GM18868 (cell line): ENCODE data around the gene IL12RB1.

Source experiments
- ATAC-seq: cut with Tn5 transposase; IDR thresholded peaks from one replicate; pipeline ENCODE4 v1.9.1; 2021; ENCODE audit warnings: mild to moderate bottlenecking, moderate library complexity; ENCODE audit not compliant: unreplicated experiment

The IL12RB1 gene

DNA sequence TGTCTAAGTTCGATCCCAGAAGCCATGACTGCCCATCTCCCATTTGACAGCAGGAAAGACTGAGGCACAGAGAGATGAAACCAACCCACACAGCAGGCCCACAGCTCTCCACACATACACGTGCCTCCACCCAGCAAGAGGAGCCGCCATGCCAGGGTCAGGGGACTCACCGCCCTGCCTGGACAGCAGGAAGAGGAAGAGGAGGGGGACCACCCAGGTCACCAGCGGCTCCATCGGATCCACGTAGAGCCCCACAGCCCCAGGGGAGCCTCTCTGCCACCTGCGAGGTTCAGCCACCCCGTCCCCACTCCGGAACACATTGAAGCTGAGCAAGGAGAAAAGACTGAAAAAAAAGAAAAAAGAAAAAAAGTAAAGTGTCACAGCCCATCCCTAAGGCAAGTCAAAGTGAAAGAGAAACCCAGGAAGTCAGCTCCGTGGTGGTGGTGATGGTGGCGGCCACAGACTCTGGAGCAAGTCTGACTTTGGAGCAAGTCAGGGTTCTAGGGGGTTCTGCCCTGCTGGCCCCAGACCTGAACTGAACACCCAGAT is at the start of gene IL12RB1:
Gene IL12RB1, minus strand, starts transcription at position 345 of the 549 bp plus-strand sequence. Its CDS starts 111 bp downstream, at position 234.
- no peak for ATAC-seq

GRCh38 chr19:18135712-18136584 is 49.2 kb upstream of the IL12RB1 start:
- no peak for ATAC-seq

DNA sequence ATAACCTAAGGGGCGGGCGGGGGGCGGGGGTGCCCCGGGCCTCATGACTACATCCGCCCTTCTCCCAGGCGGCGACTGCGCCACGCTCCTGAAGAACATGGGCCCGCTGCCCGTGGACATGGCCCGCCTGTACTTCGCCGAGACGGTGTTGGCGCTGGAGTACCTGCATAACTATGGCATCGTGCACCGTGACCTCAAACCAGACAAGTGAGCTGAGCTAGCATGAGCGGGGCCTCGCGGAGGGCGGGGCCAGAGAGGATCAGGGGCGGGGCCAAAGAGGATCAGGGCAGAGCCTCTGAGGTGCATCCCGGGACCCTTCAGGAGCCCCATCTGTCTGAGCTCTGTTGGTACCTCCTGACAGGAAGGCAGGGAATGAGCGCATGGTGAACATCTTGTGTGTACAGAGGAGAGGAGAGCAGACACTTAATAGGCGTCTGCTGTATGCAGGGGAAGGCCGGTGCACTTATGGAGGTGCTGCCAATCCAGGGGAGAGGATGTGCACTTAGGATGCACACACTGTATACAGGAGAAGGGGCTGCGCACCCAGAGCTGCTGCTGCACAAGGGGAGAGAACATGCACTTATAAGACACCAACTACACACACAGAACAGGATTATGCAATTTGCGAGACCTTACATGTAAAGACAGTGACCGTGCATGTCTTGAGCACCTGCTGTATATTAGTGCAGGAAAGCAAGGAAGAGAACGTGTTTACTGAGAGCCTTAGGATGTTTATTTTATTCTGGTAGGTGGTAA is 45.3 kb upstream of the IL12RB1 start:
- ATAC-seq, result no peak

- no peak for ATAC-seq
Measured at GRCh38 chr19:18130523-18131242, 43.9 kb upstream of the IL12RB1 start.

- no peak for ATAC-seq
Measured at GRCh38 chr19:18128805-18129204, 42.1 kb upstream of the IL12RB1 start.

- no peak for ATAC-seq
Measured at GRCh38 chr19:18128044-18128443, 41.3 kb upstream of the IL12RB1 start.

- no peak for ATAC-seq
Measured at GRCh38 chr19:18126097-18126496, 39.4 kb upstream of the IL12RB1 start.

GRCh38 chr19:18123819-18124218 is 37.1 kb upstream of the IL12RB1 start:
- no peak for ATAC-seq

GRCh38 chr19:18122860-18123795 is 36.4 kb upstream of the IL12RB1 start:
- ATAC-seq, result no peak

GRCh38 chr19:18122424-18122823 is 35.7 kb upstream of the IL12RB1 start:
- no peak for ATAC-seq

DNA sequence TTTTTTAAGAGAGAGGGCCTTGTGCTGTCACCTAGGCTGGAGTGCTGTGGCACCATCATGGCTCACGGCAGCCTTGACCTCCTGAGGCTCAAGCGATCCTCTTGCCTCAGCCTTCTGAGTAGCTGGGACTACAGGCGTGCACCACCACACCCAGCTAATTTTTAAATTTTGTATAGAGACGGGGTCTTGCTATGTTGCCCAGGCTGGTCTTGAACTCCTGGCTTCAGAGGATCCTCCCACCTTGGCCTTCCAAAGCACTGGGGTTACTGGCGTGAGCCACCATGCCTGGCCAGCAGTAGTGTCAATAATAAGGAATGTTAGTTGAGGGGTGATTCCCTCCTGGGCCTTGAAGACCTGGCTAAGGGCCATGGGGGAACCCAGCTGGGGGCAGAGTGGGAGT is 34.4 kb upstream of the IL12RB1 start:
- no peak for ATAC-seq

- ATAC-seq, result no peak
Measured at GRCh38 chr19:18120127-18120526, 33.4 kb upstream of the IL12RB1 start.

DNA sequence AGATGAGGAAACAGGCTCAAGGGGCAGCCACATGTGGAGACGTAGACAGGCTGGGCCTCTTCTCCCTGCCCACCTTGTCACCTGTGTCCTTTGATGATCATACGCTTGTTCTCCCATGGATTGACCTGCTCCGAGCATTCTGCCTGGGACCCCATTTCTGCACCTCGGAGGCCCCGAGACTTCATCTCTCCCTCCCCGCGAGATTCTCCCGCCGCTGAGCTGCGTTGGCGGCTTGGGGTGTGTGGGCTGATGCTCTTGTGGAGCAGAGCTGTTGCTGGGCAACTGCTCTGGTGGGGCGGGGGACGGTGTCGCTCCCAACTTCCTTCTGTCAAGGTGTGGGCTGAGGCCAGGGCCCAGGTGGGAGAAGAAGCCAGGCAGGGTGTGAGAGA is 33.0 kb upstream of the IL12RB1 start:
- no peak for ATAC-seq

- no peak for ATAC-seq
Measured at GRCh38 chr19:18119013-18119716, 32.4 kb upstream of the IL12RB1 start.

DNA sequence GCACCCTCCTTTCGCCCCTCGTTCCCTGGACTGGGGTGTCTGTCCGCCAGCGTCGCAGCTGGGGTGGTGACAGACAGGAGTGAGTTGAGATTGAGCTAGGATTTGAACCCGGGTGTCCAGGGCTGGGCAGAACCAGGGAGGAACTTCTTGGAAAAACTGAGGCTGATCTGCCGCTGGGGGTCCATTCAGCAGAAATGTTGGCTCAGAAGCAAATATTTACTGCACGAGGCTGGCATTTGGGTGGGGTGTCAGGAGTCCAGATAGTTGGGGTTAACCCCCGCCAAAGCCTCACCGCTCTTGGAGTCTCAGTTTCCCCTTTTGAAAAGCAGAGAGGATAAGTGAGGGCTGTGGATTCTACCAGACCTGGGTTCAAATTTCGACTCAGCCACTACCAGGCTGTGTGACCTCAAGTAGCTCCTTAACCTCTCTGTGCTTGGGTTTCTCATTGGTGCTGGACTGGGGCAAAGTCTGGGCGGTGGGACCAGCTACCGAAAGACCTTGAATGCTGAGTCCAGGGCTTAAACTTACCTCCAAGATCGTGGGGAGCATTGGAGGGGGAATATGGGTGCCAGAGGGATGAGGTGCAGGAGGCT is 31.8 kb upstream of the IL12RB1 start:
- no peak for ATAC-seq

DNA sequence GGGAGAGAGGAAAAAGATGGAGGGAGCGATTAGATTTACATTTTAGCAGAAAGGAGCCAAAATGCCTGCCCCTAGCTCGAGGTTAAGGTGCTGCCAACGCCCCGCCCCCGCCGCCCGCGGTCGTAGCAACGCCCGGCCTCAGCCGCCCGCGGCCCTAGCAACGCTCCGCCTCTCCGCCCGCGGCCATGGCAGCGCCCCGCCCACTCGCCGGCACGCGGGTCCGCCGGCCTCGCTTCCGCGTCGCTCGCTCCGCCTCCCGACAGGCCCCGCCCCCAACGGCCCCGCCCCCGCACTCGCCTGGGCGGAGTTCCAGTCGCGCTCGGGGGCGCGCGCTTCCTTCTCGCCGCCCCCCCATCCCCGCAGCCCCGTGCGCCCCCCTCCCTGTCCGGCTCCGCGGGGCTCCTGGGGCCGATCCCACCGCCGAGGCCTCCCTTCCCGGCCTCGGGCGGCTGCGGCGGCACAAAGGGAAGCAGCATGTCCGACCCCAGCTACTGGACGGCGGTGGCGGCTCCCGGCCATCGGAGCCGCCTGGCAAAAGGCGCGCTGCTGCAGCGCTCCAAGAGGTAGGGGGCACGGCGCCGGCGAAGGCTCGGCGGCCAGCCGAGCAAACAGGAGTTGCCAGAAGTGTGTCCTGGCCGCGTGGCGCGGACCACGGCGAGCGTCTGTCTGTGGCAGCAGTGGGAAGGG is 31.1 kb upstream of the IL12RB1 start:
- peak; percentile 86 for ATAC-seq

DNA sequence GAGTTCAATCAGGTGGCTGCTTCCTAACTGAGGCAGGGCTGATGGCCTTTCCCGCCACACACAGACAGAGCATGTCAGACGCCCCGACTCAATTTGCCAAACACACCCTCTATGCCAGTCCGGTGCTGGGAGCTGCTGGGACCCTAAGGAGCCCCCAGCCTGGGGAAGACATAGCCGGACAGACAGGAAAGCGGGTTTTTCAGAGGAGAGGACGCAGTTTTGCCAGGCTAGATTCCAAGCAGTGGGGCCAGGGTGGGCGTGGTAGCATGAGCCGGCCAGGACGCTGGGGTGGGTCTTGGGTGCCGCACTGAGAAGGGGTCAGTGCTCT is 30.6 kb upstream of the IL12RB1 start:
- ATAC-seq, result no peak

DNA sequence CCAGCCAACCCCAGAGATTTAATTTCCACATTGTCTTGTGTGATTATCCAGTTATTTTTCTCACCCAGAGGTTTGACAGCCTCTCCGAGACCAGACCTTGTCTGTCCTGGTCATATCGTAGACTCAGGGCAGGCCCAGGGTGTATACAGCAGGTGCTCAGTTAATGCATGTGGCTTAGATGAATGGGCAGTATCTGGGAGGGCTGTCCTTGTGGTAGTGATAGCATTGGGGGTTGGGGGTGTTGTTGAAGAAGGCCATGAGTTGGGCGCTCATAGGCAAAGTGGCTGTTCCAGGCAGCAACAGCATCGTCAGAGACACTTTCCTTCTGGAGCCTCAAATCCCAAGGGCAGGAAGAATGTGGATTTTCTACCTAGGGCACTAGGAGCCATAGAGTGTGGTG is 27.7 kb upstream of the IL12RB1 start:
- ATAC-seq, result no peak

- no peak for ATAC-seq
Measured at GRCh38 chr19:18113827-18114226, 27.1 kb upstream of the IL12RB1 start.
